AG20443 (cell line): ENCODE measurements around the gene LRRC37A3.
"Not testable (repeated sequence)": the region's sequence is repeated elsewhere in the genome, so short reads cannot be mapped to it uniquely, and the experiment has no call there.

Experiments used
- DNase-seq: peaks from one replicate; pipeline ENCODE4 v3.0.0; 2012; ENCODE audit warnings: low spot score, mixed read lengths

LRRC37A3 gene

GRCh38 chr17:64834060-64834459 lies 85.2 kb downstream of the LRRC37A3 start:
- peak; percentile 73 for DNase-seq

DNA sequence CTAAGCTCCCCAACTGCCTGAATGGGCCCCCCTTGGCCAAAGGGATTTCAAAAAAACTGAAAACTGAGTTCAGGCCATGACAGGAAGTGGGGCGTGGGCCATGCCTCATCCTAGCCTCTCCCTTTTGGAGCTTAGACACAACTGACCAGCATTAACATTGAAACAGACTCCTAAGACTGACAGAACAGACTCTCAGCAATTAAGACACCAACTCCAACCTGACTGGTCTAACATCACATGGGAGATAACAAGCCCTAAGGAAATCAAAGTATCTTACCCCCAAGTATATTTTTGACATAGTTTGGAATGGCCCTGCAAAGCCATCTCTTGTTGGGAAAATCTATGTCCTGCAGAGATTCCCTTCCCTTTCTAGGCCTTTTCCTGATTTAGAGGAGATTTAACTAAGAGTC lies 88.6 kb downstream of the LRRC37A3 start:
- DNase-seq: not testable (repeated sequence)

- not testable (repeated sequence) for DNase-seq
Measured at GRCh38 chr17:64829824-64830630, 89.3 kb downstream of the LRRC37A3 start.

DNA sequence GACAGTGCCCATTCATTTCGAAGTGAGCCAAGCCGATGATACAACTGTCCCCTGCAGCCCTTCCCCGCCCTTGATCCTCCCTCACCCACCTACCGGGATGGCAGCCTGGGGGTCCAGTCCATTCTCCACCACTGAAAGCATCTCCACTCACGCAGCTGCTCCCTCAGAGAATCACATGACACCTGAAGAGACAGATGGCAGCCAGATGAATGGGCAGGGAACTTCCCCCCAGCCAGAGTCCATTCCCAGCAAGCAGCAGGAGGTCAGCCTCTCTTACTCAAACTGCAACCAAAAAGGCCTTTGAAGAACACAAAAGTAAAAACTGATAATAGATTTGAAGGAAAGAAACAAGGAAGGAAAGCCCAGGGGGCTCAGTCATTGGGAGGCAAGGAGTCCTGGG lies 90.2 kb downstream of the LRRC37A3 start:
- DNase-seq: not testable (repeated sequence)

DNA sequence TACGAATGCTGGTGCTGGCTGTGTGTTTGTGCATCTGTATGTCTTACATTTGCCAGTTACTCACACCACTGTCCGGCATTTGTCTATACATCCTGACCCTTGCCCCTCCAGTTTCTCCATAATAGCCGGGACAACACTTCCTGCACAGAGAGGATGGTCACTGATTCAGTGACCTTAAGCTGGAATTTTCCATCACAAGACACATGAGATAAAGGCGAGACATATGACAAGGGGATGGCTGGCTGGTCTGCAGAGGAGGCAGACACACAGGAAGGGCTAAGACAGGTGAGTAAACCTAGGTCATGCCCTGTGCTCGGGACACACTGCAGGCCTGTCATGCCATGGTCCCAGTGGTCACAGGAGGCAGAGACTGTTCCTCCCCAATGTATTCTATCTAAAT lies 100.4 kb downstream of the LRRC37A3 start:
- not testable (repeated sequence) for DNase-seq

GRCh38 chr17:64815833-64816198 lies 103.5 kb downstream of the LRRC37A3 start:
- DNase-seq: not testable (repeated sequence)

DNA sequence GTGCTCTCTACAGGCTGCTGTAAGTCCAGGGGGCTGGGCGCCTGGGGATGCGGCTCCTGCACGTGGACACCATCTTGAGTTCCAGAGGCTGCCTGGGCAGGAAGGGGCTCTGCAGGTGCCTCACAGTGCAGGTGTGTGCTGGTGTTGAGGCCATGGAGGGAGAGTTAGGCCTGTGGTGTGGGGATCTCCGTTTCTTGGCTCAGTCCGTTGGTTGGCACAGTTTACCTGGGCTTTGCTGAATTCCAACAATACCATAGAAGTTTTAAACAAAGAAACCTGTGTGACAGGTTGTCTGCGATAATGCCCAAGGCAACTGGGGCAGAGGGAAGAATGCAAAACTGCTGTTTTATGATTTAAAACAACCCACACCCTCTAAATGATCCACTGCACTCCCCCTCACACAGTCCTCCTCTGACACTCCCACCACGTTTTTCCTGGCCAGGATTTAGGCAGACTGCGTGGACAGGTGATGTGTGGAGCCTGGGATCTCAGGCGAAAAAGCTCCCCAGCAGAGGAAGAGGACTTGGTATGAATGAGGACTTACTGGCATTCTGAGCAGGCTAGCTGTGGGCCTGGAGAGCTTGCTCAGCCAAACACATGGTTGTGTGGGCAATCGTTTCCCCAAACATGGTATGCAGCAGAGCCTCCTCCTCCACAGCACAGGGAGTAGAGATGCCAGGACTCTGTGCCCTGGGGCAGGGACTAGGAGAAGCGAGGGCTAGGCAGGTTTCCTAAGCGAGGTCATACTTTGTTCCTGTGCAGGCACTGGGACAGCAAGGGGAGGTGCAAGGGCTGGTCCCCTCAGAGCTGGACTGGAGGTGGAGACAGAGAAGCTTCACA lies 104.1 kb downstream of the LRRC37A3 start:
- peak; percentile 8 for DNase-seq

DNA sequence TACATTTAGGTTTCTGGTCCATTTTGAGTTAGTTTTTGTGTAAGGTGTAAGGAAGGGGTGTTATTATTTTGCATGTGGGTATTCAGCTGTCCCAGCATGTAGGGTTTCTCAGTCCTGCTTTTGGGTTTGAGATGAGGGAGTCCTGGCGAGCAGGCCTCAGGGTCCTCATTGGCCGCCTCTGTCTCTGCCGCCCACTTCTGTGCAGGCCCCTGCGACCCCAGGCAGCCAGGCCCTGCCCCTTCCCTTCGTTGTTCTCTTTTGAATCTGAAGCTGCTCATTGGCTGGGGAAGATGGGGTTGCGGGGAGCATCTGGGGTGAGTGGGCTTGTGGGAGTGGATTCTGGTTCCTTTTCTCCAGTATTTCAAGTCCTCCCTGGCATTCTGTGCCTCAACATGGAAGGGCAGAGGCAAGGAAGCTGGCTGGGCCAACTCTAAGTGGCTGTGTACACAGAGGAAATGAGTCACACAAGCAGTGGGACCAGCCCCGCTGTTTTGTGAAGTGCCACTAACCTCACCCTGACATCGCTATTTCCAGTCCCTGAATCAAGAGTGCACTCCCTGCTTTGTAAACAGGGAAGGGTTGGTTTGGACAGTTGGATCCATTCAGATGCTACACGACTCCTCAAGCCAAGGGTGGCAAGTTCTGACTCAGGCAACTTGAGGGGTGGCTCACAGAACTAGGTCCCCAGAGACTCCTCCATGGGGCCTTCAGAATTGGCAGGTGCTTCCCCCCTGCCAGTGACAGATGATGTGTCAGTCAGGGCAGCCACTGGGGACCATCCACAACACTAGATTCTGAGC lies 110.9 kb downstream of the LRRC37A3 start:
- DNase-seq: peak; percentile 71
